Endothelial cell of umbilical vein (primary cell): ENCODE data around the gene GNPDA2. TPM values are rescaled to one million over a fixed set of nuclear protein-coding genes. Genes with fewer than 3 reads are reported as not detected.
"Not testable (repeated sequence)": the region's sequence is repeated elsewhere in the genome, so short reads cannot be mapped to it uniquely, and the experiment has no call there.

Experiments
- BruUV-seq: library from RNA; stranded (reverse); fragments of 400-500 nt; replicated peaks from 2 replicates; lab custom pipeline; 2021; lab: Mats Ljungman, UMichigan
- CTCF ChIA-PET: fragments of 300-600, 350-600 bp; sonication (Branson Sonifier 250); formaldehyde crosslinking; loops from one replicate; lab custom pipeline; 2021; ENCODE audit warnings: antibody characterized with exemption, inconsistent platforms; lab: Charles Lee
- POLR2A ChIA-PET: fragments of 300-600, 350-600 bp; sonication (Branson Sonifier 250); formaldehyde crosslinking; loops from one replicate; lab custom pipeline; 2021; ENCODE audit warnings: antibody characterized with exemption, inconsistent platforms; lab: Charles Lee
- DNase-seq: peaks from one replicate; pipeline ENCODE4 v3.0.0-alpha.2; 2011; ENCODE audit warnings: low read depth, low spot score
- FAIRE-seq: peaks from 2 replicates; lab custom pipeline; 2011; peaks lifted over from hg19 to GRCh38; lab: Jason Lieb, UNC
- H2AFZ ChIP-seq: 2 replicates; pipeline ENCODE4 v1.6.0; 2012; ENCODE audit warnings: low read depth, low read length, control low read depth, inconsistent platforms
- H3K27ac ChIP-seq: 2 replicates; pipeline ENCODE4 v1.5.1; 2011; ENCODE audit warnings: low read depth, mild to moderate bottlenecking, control low read depth, low read length, moderate library complexity; ENCODE audit not compliant: insufficient read depth
- H3K27me3 ChIP-seq, 2 experiments: 2 replicates each; pipeline versions ENCODE4 v1.6.0 to v1.6.1; 2011; ENCODE audit warnings: low read length in 2 of 2, mixed read lengths in 1 of 2; ENCODE audit not compliant: control insufficient read depth in 2 of 2, insufficient read depth in 2 of 2
- H3K36me3 ChIP-seq, 2 experiments: 2 replicates in 1 of 2; 3 replicates in 1 of 2; pipeline ENCODE4 v1.5.1; 2011; ENCODE audit warnings: low read length in 2 of 2, mild to moderate bottlenecking in 1 of 2, moderate library complexity in 1 of 2; ENCODE audit not compliant: control insufficient read depth in 2 of 2, insufficient read depth in 2 of 2; ENCODE audit errors: extremely low read depth in 1 of 2
- H3K4me1 ChIP-seq: 3 replicates; pipeline ENCODE4 v1.5.1; 2011; ENCODE audit warnings: mild to moderate bottlenecking, low read length; ENCODE audit not compliant: control insufficient read depth, insufficient read depth; ENCODE audit errors: extremely low read depth
- H3K4me2 ChIP-seq: 2 replicates; pipeline ENCODE4 v1.6.1; 2011; ENCODE audit warnings: low read length, control low read depth, mixed read lengths; ENCODE audit not compliant: insufficient read depth
- H3K4me3 ChIP-seq, 3 experiments: fragments of 200-600 bp in 1 of 3; sonication (generic), shearing (Covaris generic) in 1 of 3; replicated peaks in 1 of 3; 2 replicates each; pipeline ENCODE4 v1.5.1; 2011 to 2016; ENCODE audit warnings: control low read depth in 3 of 3, low read length in 3 of 3, mild to moderate bottlenecking in 2 of 3, inconsistent platforms in 1 of 3, low read depth in 1 of 3, moderate library complexity in 1 of 3; ENCODE audit not compliant: insufficient read depth in 1 of 3
- H3K79me2 ChIP-seq: 2 replicates; pipeline ENCODE4 v1.6.0; 2012; ENCODE audit warnings: low read length, inconsistent platforms; ENCODE audit not compliant: control insufficient read depth, insufficient read depth
- H3K9ac ChIP-seq: replicated peaks from 2 replicates; pipeline ENCODE3; 2011; ENCODE audit warnings: low read length, control low read depth; ENCODE audit not compliant: insufficient read depth; ENCODE audit errors: extremely low read depth
- H3K9me1 ChIP-seq: replicated peaks from 3 replicates; pipeline ENCODE4 v1.6.0; 2011; ENCODE audit warnings: mild to moderate bottlenecking, low read length; ENCODE audit not compliant: control insufficient read depth, insufficient read depth; ENCODE audit errors: extremely low read depth
- H3K9me3 ChIP-seq: replicated peaks from 2 replicates; pipeline ENCODE4 v1.5.1; 2012; ENCODE audit warnings: low read length, inconsistent platforms; ENCODE audit not compliant: control insufficient read depth, insufficient read depth
- H4K20me1 ChIP-seq: replicated peaks from 2 replicates; pipeline ENCODE3; 2011; ENCODE audit warnings: mild to moderate bottlenecking, low read length; ENCODE audit not compliant: control insufficient read depth, insufficient read depth; ENCODE audit errors: extremely low read depth
- EZH2 ChIP-seq: IDR thresholded peaks from 2 replicates; pipeline ENCODE4 v1.6.1; 2012; ENCODE audit warnings: borderline replicate concordance, low read depth, mild to moderate bottlenecking, moderate library complexity, low read length, inconsistent platforms; ENCODE audit not compliant: severe bottlenecking
- FOS ChIP-seq: IDR thresholded peaks from 2 replicates; pipeline ENCODE4 v1.6.1; 2011; ENCODE audit warnings: mild to moderate bottlenecking, low read length, moderate library complexity, borderline replicate concordance; ENCODE audit not compliant: insufficient read depth
- GATA2 ChIP-seq: IDR thresholded peaks from 2 replicates; pipeline ENCODE4 v1.7.0; 2011; ENCODE audit warnings: low read depth, mild to moderate bottlenecking, moderate library complexity, mixed read lengths, low read length; ENCODE audit not compliant: insufficient read length, insufficient read depth
- JUN ChIP-seq: IDR thresholded peaks from 2 replicates; pipeline ENCODE4 v1.6.1; 2011; ENCODE audit warnings: borderline replicate concordance, low read depth; ENCODE audit not compliant: insufficient read length, insufficient read depth
- MAX ChIP-seq: IDR thresholded peaks from 2 replicates; pipeline ENCODE4 v1.6.1; 2011; ENCODE audit not compliant: insufficient read depth, insufficient read length
- MYC ChIP-seq: IDR thresholded peaks from one replicate; pipeline ENCODE4 v1.6.1; 2011; ENCODE audit warnings: mild to moderate bottlenecking, low read depth, low read length
- POLR2A ChIP-seq: IDR thresholded peaks from 2 replicates; pipeline ENCODE4 v1.6.1; 2012; ENCODE audit warnings: low read depth, mild to moderate bottlenecking, control low read depth, low read length
- POLR2AphosphoS5 ChIP-seq: IDR thresholded peaks from 2 replicates; pipeline ENCODE4 v1.6.1; 2012; ENCODE audit warnings: low read depth, mild to moderate bottlenecking, control low read depth, low read length, moderate library complexity; ENCODE audit not compliant: insufficient read depth
- dilution Hi-C: fragments of 300-500 bp; cut with MboI; formaldehyde crosslinking; loops from one replicate; pipeline ENCODE4 v1.15.0; 2019; ENCODE audit warnings: low sequenced_read_pairs; ENCODE audit not compliant: extremely low pct_ligation_motif_present
- intact Hi-C: fragments of 100-400 bp; cut with micrococcal nuclease; formaldehyde crosslinking; loops from one replicate; pipeline ENCODE4 v1.10.0; 2022
- polyA plus RNA-seq, 4 experiments: library from polyadenylated mRNA; depleted of rRNA in 3 of 4; stranded (reverse) in 3 of 4; unstranded in 1 of 4; fragments of >200 nt; gene quantifications; 2 replicates each; pipeline versions ENCODE4 v1.2.1 to v1.2.3, GENCODE V29; 2011 to 2012; ENCODE audit warnings: missing spikeins in 1 of 4
- total RNA-seq: library from RNA; stranded (reverse); gene quantifications from 2 replicates; pipeline ENCODE4 v1.2.3, GENCODE V29; 2021
- TF ChIP-seq, protein P1 (sequence below), 2 donors: IDR thresholded peaks; 1 replicate in 1 of 2; 2 replicates in 1 of 2; pipeline ENCODE4 v1.5.1; 2011; ENCODE audit warnings: low read length in 2 of 2, mild to moderate bottlenecking in 2 of 2, moderate library complexity in 2 of 2, control low read depth in 1 of 2, inconsistent platforms in 1 of 2, low read depth in 1 of 2; ENCODE audit not compliant: insufficient read depth in 1 of 2; ENCODE audit errors: extremely low read depth in 1 of 2

The GNPDA2 gene
- total and polyA plus RNA-seq, 2 donors (not counting 3 experiments of a cell fraction or from before 2014, with no cell fraction given): 7.6 to 14.7 TPM

GRCh38 chr4:44736900-44737299 is 10.5 kb upstream of the GNPDA2 start:
- Histone ChIP-seq H3K27me3 (peaks cover 0 to 2% of the 10 kb centered on the region in 2 experiments), H3K9ac (no peak overlapping the region), H4K20me1 (no peaks in the 10 kb centered on the region), H3K36me3 (no peaks in the 10 kb centered on the region), H3K27ac (no peak overlapping the region), H3K4me2 (no peak overlapping the region), H2AFZ (no peak overlapping the region), H3K9me1 (no peaks in the 10 kb centered on the region), H3K9me3 (no peaks in the 10 kb centered on the region), H3K4me3 (no peak overlapping the region), H3K4me1 (no peaks in the 10 kb centered on the region), H3K79me2 (no peaks in the 10 kb centered on the region)
- ChIA-PET CTCF (interaction anchor here (1.3 kb wide), 1 partner anchor 18 kb away, joined by 4 read pairs; no protein-coding TSS in a partner anchor), POLR2A (no interaction called here)
- intact Hi-C loops: no loop called here
- dilution Hi-C loops: no loop called here
- FAIRE-seq (no peak), DNase-seq (no peak)
- BruUV-seq: no TSS peak
- TF ChIP-seq EZH2 (no peak), GATA2 (no peak), MYC (no peak), FOS (no peak), POLR2A (no peak), JUN (no peak), POLR2AphosphoS5 (no peak), MAX (no peak)
- TF ChIP-seq, protein P1, sequence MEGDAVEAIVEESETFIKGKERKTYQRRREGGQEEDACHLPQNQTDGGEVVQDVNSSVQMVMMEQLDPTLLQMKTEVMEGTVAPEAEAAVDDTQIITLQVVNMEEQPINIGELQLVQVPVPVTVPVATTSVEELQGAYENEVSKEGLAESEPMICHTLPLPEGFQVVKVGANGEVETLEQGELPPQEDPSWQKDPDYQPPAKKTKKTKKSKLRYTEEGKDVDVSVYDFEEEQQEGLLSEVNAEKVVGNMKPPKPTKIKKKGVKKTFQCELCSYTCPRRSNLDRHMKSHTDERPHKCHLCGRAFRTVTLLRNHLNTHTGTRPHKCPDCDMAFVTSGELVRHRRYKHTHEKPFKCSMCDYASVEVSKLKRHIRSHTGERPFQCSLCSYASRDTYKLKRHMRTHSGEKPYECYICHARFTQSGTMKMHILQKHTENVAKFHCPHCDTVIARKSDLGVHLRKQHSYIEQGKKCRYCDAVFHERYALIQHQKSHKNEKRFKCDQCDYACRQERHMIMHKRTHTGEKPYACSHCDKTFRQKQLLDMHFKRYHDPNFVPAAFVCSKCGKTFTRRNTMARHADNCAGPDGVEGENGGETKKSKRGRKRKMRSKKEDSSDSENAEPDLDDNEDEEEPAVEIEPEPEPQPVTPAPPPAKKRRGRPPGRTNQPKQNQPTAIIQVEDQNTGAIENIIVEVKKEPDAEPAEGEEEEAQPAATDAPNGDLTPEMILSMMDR (IDR thresholded peaks at IDR 0.05; ENCODE audit: extremely low read depth in 1 of 2, insufficient read depth in 1 of 2, low read depth in 1 of 2, low read length in 2 of 2): no peak

DNA sequence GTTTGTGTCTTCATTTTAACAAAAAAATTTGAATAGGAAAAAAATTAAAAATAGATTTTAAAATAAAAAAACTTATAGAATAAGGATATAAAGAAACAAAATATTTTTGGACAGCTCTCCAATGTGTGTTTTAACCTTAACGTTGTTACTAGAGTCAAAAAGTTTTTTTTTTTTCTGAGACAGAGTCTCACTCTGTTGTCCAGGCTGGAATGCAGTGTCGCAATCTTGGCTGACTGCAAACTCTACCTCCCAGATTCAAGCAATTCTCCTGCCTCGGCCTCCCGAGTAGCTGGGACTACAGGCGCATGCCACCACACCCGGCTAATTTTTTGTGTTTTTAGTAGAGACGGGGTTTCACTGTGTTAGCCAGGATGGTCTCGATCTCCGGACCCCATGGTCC is 2.3 kb upstream of the GNPDA2 start:
- POLR2A ChIA-PET, H3K27me3 ChIP-seq, H2AFZ ChIP-seq, H3K27ac ChIP-seq, CTCF ChIA-PET, H4K20me1 ChIP-seq, H3K4me2 ChIP-seq, FAIRE-seq, H3K9ac ChIP-seq, dilution Hi-C loops, H3K9me1 ChIP-seq, H3K4me3 ChIP-seq, H3K9me3 ChIP-seq, BruUV-seq, H3K36me3 ChIP-seq, DNase-seq: not testable (repeated sequence)
- peaks cover 20% of the 10 kb centered on the region for H3K79me2 ChIP-seq
- peaks cover 15% of the 10 kb centered on the region for H3K4me1 ChIP-seq
- intact Hi-C loops: loop anchor here (10.0 kb wide), 1 partner anchor 284 kb away; the partner anchor contains the start of gene KCTD8
